Measurements from ENCODE around the gene L3MBTL3.

DNA sequence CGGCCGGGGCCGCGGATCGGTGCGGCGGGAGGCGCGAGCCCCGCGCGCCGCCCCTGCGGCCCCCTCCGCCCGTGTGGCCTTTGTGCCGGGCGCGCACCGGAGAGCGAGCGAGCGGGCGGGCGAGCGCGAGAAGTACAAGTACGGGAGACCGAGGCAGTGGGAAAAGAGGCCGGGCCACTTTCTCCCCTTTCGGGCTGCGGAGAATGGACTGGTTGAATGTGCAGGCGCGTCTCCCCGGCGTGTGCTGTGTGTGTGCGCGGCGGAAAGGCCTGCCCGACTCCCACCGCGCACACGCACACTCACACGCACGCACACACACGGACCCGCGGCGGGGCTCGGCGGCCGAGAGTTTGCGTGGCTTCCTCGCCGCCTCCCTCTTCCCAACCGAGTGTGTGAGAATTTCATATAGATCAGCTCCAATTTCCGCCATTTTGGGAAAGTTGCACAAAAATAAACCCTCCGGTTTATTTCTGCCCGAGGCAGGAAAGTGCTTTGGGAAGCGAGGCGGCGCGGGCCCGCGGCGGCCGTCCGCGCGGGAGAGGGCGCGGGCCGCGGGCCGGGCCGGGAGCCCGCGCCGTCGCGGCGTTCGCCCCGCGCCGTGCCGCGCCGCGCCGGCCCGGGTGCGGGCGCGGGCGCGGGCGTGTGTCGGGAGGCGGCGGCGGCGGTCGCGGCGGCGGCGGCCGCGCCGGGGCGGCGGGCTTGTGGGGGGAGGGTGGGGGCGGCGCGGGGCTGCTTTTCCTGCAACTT, 1.1 kb downstream of the L3MBTL3 start:
- no peak for TF ChIP-seq POLR2A (IDR thresholded peaks at IDR 0.05)
- TF ChIP-seq, protein P1, sequence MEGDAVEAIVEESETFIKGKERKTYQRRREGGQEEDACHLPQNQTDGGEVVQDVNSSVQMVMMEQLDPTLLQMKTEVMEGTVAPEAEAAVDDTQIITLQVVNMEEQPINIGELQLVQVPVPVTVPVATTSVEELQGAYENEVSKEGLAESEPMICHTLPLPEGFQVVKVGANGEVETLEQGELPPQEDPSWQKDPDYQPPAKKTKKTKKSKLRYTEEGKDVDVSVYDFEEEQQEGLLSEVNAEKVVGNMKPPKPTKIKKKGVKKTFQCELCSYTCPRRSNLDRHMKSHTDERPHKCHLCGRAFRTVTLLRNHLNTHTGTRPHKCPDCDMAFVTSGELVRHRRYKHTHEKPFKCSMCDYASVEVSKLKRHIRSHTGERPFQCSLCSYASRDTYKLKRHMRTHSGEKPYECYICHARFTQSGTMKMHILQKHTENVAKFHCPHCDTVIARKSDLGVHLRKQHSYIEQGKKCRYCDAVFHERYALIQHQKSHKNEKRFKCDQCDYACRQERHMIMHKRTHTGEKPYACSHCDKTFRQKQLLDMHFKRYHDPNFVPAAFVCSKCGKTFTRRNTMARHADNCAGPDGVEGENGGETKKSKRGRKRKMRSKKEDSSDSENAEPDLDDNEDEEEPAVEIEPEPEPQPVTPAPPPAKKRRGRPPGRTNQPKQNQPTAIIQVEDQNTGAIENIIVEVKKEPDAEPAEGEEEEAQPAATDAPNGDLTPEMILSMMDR (IDR thresholded peaks at IDR 0.05): no peak
- TF ChIP-seq EP300 (IDR thresholded peaks at IDR 0.05): no peak
- TF ChIP-seq POLR2AphosphoS5 (IDR thresholded peaks at IDR 0.05): no peak
